H9 (cell line): ENCODE results near the gene MED1. TPM values are rescaled to one million over a fixed set of nuclear protein-coding genes. Genes with fewer than 3 reads are reported as not detected.
"Not testable (repeated sequence)": the region's sequence is repeated elsewhere in the genome, so short reads cannot be mapped to it uniquely, and the experiment has no call there.

ENCODE experiments used
- DNase-seq: peaks from one replicate; pipeline ENCODE4 v3.0.0-alpha.2; 2017
- H2AFZ ChIP-seq: one replicate; pipeline ENCODE4 v1.6.1; 2013; ENCODE audit warnings: mild to moderate bottlenecking, low read length, control low read depth, moderate library complexity
- H2AK5ac ChIP-seq: 2 replicates; pipeline ENCODE4 v1.6.1; 2013; ENCODE audit warnings: low read length, control low read depth, mixed read lengths; ENCODE audit not compliant: insufficient read length
- H2BK120ac ChIP-seq: one replicate; pipeline ENCODE4 v1.6.1; 2013; ENCODE audit warnings: low read depth, mild to moderate bottlenecking, low read length, control low read depth, inconsistent platforms; ENCODE audit not compliant: poor library complexity, severe bottlenecking
- H2BK12ac ChIP-seq: 2 replicates; pipeline ENCODE4 v1.6.1; 2013; ENCODE audit warnings: low read length, control low read depth, mixed read lengths, low read depth; ENCODE audit not compliant: insufficient read length
- H2BK15ac ChIP-seq: 2 replicates; pipeline ENCODE4 v1.6.1; 2013; ENCODE audit warnings: low read depth, low read length, control low read depth
- H2BK20ac ChIP-seq: one replicate; pipeline ENCODE4 v1.6.1; 2013; ENCODE audit warnings: low read depth, mild to moderate bottlenecking, low read length, control low read depth, inconsistent platforms; ENCODE audit not compliant: poor library complexity, severe bottlenecking
- H2BK5ac ChIP-seq: 2 replicates; pipeline ENCODE4 v1.6.1; 2013; ENCODE audit warnings: low read length, control low read depth, mixed read lengths; ENCODE audit not compliant: insufficient read length
- H3K14ac ChIP-seq: 2 replicates; pipeline ENCODE4 v1.6.1; 2013; ENCODE audit warnings: low read length, control low read depth; ENCODE audit not compliant: insufficient read depth
- H3K18ac ChIP-seq: 2 replicates; pipeline ENCODE4 v1.6.1; 2013; ENCODE audit warnings: low read depth, mild to moderate bottlenecking, mixed read lengths, low read length, control low read depth; ENCODE audit not compliant: insufficient read length
- H3K23ac ChIP-seq: 2 replicates; pipeline ENCODE4 v1.6.1; 2013; ENCODE audit warnings: low read length, control low read depth, mixed read lengths, low read depth; ENCODE audit not compliant: insufficient read length
- H3K23me2 ChIP-seq: 2 replicates; pipeline ENCODE4 v1.6.1; 2013; ENCODE audit warnings: low read depth, mild to moderate bottlenecking, mixed read lengths, low read length, control low read depth; ENCODE audit not compliant: insufficient read length, poor library complexity, severe bottlenecking
- H3K27ac ChIP-seq: 2 replicates; pipeline ENCODE4 v1.5.1; 2013; ENCODE audit warnings: low read length, control low read depth, mixed read lengths, low read depth; ENCODE audit not compliant: insufficient read length
- H3K27me3 ChIP-seq: 2 replicates; pipeline ENCODE4 v1.6.1; 2013; ENCODE audit warnings: low read length, control low read depth, inconsistent platforms; ENCODE audit not compliant: insufficient read depth
- H3K4ac ChIP-seq: 2 replicates; pipeline ENCODE4 v1.6.1; 2013; ENCODE audit warnings: low read depth, mild to moderate bottlenecking, control low read depth, inconsistent platforms, low read length, moderate library complexity
- H3K4me1 ChIP-seq: 2 replicates; pipeline ENCODE4 v1.6.1; 2013; ENCODE audit warnings: low read length, control low read depth, inconsistent platforms; ENCODE audit not compliant: insufficient read depth
- H3K4me2 ChIP-seq: 2 replicates; pipeline ENCODE4 v1.6.1; 2013; ENCODE audit warnings: low read length, control low read depth, mixed read lengths; ENCODE audit not compliant: insufficient read length, insufficient read depth
- H3K56ac ChIP-seq: 2 replicates; pipeline ENCODE4 v1.6.1; 2013; ENCODE audit warnings: low read depth, mild to moderate bottlenecking, mixed read lengths, low read length, control low read depth; ENCODE audit not compliant: insufficient read length
- H3K79me1 ChIP-seq: 2 replicates; pipeline ENCODE4 v1.6.1; 2013; ENCODE audit warnings: low read depth, mild to moderate bottlenecking, moderate library complexity, low read length, control low read depth, inconsistent platforms; ENCODE audit not compliant: insufficient read depth, poor library complexity, severe bottlenecking
- H3K79me2 ChIP-seq: 2 replicates; pipeline ENCODE4 v1.6.1; 2013; ENCODE audit warnings: low read length, control low read depth, inconsistent platforms; ENCODE audit not compliant: insufficient read depth
- H3K9ac ChIP-seq: 2 replicates; pipeline ENCODE4 v1.6.1; 2013; ENCODE audit warnings: low read length, control low read depth, mixed read lengths; ENCODE audit not compliant: insufficient read length; ENCODE audit errors: extremely low read depth
- H3K9me3 ChIP-seq: one replicate; pipeline ENCODE4 v1.6.1; 2013; ENCODE audit warnings: low read depth, low read length, inconsistent platforms; ENCODE audit not compliant: control insufficient read depth
- H3T11ph ChIP-seq: one replicate; pipeline ENCODE4 v1.6.1; 2013; ENCODE audit warnings: mild to moderate bottlenecking, low read length, control low read depth, inconsistent platforms
- H4K20me1 ChIP-seq: one replicate; pipeline ENCODE4 v1.6.1; 2013; ENCODE audit not compliant: control insufficient read depth, insufficient read length, insufficient read depth
- H4K5ac ChIP-seq: 2 replicates; pipeline ENCODE4 v1.6.1; 2013; ENCODE audit warnings: low read depth, mild to moderate bottlenecking, mixed read lengths, low read length, control low read depth; ENCODE audit not compliant: insufficient read length
- H4K8ac ChIP-seq: replicated peaks from 2 replicates; pipeline ENCODE4 v1.6.1; 2013; ENCODE audit warnings: low read length, control low read depth, mixed read lengths, low read depth; ENCODE audit not compliant: insufficient read length
- H4K91ac ChIP-seq: 2 replicates; pipeline ENCODE4 v1.6.1; 2013; ENCODE audit warnings: low read depth, mild to moderate bottlenecking, moderate library complexity, mixed read lengths, low read length, control low read depth; ENCODE audit not compliant: insufficient read length
- H3K27ac Mint-ChIP-seq, 3 experiments: 2 replicates in 2 of 3; 3 replicates in 1 of 3; pipeline ENCODE4 v1.8.0; 2020 to 2021; ENCODE audit warnings: mixed read lengths in 3 of 3, mild to moderate bottlenecking in 1 of 3, moderate library complexity in 1 of 3
- H3K27me3 Mint-ChIP-seq: 2 replicates; pipeline ENCODE4 v1.8.0; 2021; ENCODE audit warnings: low read depth, mild to moderate bottlenecking, moderate library complexity, mixed read lengths
- H3K36me3 Mint-ChIP-seq, 3 experiments: 2 replicates in 2 of 3; 3 replicates in 1 of 3; pipeline ENCODE4 v1.8.0; 2020 to 2021; ENCODE audit warnings: low read depth in 3 of 3, mixed read lengths in 3 of 3; ENCODE audit not compliant: insufficient read depth in 1 of 3
- H3K4me1 Mint-ChIP-seq, 2 experiments: 2 replicates each; pipeline ENCODE4 v1.8.0; 2020; ENCODE audit warnings: mixed read lengths in 2 of 2
- H3K4me3 Mint-ChIP-seq, 2 experiments: 2 replicates in 1 of 2; 3 replicates in 1 of 2; pipeline ENCODE4 v1.8.0; 2020 to 2021; ENCODE audit warnings: mild to moderate bottlenecking in 2 of 2, mixed read lengths in 2 of 2, moderate library complexity in 1 of 2
- H3K9me3 Mint-ChIP-seq, 2 experiments: 2 replicates in 1 of 2; 3 replicates in 1 of 2; pipeline ENCODE4 v1.8.0; 2020; ENCODE audit warnings: mild to moderate bottlenecking in 2 of 2, mixed read lengths in 2 of 2, moderate library complexity in 1 of 2
- WGBS: extraction: QIAGEN DNeasy Blood & Tissue Kit; methylation state at CpG from one replicate; pipeline ENCODE4 v1.1.7; 2013; ENCODE audit warnings: missing lambda C conversion rate, low lambda C conversion rate, mixed read lengths; ENCODE audit not compliant: insufficient read length; ENCODE audit errors: extremely low coverage; 5-methylcytosine and 5-hydroxymethylcytosine counted together
- total RNA-seq: library from RNA; stranded (reverse); gene quantifications from 2 replicates; pipeline ENCODE4 v1.2.1, GENCODE V29; 2021

MED1 gene
- total RNA-seq, 1 experiment from 2014 or later = 59.2 TPM

DNA sequence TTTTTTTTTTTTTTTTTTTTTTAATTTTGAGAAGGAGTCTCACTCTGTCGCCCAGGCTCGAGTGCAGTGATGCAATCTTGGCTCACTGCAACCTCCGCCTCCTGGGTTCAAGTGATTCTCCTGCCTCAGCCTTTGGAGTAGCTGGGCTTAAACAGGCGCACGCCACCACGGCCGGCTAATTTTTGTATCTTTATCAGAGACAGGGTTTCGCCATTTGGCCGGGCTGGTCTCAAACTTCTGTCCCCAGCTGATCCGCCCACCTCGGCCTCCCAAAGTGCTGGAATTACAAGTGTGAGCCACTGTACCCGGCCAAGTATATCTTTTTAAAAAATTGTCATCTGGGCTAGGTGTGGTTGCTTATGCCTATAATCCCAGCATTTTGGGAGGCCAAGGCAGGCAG, 45.9 kb upstream of the MED1 start:
- H3K9me3 ChIP-seq, H4K5ac ChIP-seq, DNase-seq, H3K23ac ChIP-seq, H3K9ac ChIP-seq, H3K27me3 ChIP-seq, H3K4me3 Mint-ChIP-seq, H2BK120ac ChIP-seq, H2BK5ac ChIP-seq, H2AFZ ChIP-seq, H3K14ac ChIP-seq, H3K56ac ChIP-seq, H3K27me3 Mint-ChIP-seq, H3K79me1 ChIP-seq, H3K4me1 ChIP-seq, H2BK15ac ChIP-seq, H2BK12ac ChIP-seq, H3K4me2 ChIP-seq, H3T11ph ChIP-seq, H4K8ac ChIP-seq, H3K4me1 Mint-ChIP-seq, H3K4ac ChIP-seq, H4K91ac ChIP-seq, H2AK5ac ChIP-seq, H3K27ac Mint-ChIP-seq, H3K79me2 ChIP-seq, H3K23me2 ChIP-seq, H2BK20ac ChIP-seq, H3K9me3 Mint-ChIP-seq, H4K20me1 ChIP-seq, H3K27ac ChIP-seq, H3K18ac ChIP-seq: not testable (repeated sequence)
- no CpG with 5 or more reads among the region's 12 CpGs for WGBS
- peaks cover 24 to 82% (median 58%) of the 10 kb centered on the region in 3 experiments for H3K36me3 Mint-ChIP-seq
